ENCODE measurements around the gene RMND1. TPM values are rescaled to one million over a fixed set of nuclear protein-coding genes. Genes with fewer than 3 reads are reported as not detected.
"Not testable (repeated sequence)": the region's sequence is repeated elsewhere in the genome, so short reads cannot be mapped to it uniquely, and the experiment has no call there.

Gene RMND1
- total RNA-seq, 1 donor from 2014 or later, result 33.7 TPM

DNA sequence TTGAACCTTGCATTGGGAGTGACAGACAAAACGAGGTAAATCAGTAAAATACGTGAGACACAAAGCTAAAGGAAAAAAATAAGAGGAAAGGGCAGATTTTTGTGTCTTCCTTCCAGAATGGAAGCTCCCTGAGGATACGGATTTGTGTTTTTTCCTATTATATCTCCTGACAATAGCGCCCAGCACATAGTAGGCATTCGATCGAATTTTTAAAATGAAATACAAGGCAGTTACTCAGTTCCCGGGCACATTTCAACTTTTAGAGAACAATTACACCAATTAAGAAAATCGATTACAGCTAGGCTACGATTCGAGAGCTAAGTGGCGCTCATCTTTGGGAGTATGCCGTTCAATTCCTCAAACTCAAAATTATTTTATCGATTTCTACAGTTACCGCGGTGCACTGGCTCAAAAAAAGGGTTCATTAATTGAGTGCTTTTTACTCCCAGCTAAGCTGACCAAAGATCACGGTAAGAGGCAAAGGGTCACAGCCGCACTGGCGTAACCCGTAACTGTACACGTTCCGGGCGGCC, 443 bp downstream of the RMND1 start:
- no peak for DNase-seq

DNA sequence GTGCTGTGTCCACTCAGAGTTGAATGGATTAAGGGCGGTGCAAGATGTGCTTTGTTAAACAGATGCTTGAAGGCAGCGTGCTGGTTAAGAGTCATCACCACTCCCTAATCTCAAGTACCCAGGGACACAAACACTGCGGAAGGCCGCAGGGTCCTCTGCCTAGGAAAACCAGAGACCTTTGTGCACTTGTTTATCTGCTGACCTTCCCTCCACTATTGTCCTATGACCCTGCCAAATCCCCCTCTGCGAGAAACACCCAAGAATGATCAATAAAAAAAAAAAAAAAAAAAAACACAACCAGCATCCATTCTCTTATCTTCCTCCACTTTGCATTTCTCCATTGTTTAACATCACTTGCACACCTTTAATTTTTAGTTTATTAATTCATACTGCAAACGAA, 998 bp downstream of the RMND1 start:
- not testable (repeated sequence) for DNase-seq

DNA sequence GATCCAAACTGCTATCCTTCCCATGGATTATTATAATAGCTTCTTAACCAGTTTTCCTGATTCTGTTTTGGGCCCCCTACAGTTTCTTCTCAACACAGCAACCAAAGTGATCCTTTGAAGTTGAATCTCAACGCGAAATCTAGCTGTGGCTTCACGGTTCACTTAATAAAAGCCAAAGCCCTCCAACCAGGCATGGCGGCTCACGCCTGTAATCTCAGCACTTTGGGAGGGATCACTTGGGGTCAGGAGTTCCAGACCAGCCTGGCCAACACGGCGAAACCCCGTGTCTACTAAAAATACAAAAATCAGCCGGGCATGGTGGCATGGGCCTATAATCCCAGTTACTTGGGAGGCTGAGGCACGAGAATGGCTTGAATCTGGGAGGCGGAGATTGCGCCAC, 3.3 kb downstream of the RMND1 start:
- no peak for DNase-seq

DNA sequence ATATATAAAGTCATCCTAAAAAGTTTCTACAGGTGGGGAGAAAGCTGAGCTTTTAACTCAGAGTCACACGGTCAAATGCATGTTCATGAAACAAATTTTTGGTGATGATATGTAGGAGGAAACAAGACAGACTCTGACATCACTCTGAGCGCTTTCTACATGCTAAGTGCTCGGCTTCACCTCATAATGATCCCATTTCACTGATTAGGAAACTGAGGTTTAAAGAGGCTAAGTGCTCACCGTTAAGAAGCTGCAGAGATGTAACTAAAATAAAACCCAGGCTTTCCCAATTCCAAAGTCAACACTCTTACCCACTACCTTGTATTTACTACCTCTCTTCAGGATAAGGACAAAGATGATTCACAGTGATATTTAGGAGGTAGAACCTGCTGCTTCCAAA, 4.7 kb downstream of the RMND1 start:
- DNase-seq, result no peak

DNA sequence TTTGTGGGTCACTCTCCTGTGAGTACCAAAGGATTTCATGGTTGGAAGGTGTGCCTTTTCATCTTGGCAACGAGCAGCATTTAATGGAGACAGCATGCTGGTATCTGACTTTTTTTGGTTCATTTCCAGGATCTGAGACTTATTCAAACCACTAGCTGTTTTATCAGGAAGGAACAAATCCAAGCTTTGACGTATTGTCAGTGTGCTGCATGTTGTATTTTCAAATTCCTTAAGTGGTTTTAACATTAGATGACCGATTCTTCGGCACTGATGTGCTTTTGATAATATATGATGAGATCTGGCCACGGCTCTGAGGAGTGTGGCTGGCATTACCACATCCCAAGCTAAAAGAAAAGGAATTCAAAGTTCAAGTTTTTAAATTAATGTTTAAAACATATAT, 6.4 kb downstream of the RMND1 start:
- DNase-seq, result no peak

DNA sequence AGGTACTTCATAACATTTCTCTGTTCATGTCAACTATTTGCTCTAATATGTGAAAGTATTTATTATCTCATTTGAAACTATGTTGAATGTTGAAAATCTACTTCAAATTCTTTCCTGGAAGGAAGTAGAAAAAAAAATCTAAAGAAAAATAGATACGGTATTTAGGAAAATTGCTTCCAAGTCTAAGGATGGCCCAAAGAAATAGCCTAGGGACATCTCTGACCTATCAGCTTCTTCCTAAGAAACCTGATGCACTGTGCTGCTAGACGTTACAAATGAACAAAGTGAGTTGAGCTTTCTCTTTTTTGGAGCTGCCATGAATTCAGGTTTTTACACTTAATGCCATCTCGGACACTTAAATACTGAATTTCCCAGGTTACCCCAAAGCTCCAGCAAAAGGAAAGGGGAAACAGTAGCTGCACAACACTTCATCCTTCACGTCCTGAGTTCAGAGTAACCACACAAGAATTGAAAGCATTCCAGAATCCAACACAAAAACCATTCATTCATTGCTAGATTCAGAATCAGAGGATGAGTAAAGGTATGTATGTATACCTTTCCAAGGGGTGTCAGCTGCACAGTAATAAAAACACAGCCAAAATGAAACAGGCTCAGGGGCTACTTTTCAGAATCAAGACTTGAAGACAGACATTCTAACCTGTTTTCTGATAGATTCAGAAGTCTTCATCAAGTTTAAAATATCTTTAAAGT, 7.9 kb downstream of the RMND1 start:
- no peak for DNase-seq

DNA sequence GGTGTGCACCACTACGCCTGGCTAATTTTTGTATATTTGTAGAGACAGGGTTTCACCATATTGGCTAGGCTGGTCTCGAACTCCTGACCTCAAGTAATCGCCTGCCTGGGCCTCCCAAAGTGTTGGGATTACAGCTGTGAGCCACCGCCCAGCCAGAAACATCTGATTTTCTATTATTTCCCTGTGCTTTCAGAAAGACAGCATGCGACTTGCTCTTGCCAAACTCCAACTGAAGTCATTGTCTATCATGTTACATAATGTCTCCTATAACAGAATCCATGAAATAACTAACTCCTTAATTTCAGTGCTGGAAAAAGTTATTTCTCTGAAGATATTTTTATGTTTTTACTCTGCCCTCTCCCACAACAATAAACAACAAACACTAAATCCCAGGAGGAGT, 8.5 kb downstream of the RMND1 start:
- DNase-seq, result no peak

DNA sequence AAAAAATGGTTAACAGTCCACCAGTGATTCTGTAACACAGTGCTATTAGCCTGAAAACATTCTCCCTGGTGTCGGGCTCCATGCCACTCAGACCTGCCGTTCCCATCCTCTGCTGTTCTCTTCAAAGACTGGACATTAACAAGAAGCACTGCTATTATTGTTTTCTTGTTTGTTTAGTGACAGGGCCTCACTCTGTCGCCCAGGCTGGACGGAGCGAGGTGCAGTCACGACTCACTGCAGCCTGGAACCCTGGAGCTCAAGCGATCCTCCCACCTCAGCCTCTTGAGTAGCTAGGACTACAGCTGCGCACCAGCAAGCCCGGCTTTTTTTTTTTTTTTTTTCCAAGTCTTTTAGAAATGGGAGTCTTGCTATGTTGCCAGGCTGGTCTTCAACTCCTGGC, 9.6 kb downstream of the RMND1 start:
- DNase-seq, result no peak

DNA sequence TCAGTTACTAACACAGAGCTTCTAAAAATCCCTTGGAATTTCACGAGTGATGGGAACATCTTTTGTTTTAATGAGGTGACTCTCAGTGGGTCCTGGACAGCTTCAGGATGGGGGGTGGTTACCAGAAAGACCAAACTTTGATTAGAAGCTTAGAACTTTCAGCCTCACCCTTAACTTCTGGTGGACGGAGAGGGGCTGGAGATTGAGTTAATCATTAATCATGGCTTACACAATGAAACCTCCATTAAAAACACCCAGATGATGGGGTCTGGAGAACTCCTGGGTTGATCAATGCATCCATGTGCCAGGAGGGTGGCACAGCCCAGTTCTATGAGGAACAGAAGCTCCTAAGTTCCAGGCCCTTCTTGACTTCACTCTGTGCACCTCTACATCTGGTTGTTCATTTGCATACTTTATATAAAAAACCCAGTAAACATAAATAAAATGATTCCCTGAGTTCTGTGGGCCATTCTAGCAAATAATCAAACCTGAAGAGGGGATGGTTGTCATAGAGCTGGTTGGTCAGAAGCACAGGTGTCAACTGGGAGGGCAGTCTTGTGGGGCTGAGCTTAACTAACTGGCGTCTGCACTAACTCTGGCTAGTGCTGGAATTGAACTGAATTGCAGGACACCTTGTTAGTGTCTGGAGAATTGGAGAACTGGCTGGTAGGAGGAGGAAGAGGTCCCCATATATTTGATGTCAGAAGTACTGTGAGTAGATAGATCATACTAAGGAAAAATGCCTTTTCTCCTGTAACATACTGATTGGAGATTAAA, 10.3 kb downstream of the RMND1 start:
- DNase-seq, result no peak

DNA sequence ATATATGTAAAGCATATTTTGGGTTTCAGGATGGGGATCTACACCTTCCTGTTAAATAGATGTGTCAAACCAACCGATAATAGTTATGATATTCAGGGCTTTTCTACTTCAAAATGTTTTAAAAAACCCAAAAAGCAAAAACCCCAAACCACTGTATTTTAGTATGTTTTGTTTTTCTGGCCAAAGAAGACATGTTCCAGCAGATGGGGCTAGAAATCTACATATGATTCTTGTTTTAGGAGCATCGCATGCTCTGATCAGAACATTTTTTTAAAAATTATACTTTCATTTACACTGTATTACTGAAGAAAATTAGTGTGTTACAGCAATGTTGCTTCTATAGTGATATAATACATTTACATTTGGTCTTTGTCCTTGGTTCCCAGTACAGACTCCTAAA, 11.0 kb downstream of the RMND1 start:
- DNase-seq, result no peak

DNA sequence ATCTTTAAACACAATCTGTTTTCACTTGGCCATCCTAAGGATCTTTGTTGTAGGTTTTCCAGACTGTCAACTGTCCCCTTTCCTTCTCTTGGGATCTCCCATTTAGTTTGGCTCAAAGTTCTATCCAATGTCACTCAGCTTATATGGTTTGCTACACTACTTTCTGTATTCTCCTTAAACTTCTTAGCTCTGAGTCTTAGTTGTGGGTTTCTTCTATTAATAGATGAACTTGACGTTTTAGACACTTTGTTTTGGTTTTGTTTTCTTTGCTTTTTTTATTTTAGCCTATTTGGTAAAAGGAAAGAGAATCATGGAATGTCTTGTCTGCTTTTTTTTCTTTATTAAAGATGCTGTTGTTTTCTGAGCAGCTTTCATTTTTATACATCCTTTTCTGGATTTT, 11.4 kb downstream of the RMND1 start:
- no peak for DNase-seq

DNA sequence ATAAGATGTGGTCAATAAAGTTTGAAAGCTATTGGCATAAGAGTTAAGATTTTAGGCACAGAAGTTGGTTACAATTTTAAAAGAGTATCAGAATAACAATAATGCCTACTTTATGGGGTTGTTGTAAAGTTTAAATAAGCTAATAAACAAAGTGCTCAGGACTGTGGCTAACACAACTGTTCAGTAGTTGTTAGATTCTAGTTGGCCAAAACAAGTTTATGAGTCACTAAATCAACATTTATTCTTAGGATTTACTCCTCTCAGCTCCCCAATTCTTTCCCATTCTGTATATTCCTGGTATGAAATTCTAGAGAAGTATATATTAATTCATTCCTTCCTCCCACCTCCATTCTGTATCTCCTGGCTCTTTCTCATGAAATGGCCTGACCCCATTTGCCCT, 14.5 kb downstream of the RMND1 start:
- no peak for DNase-seq

DNA sequence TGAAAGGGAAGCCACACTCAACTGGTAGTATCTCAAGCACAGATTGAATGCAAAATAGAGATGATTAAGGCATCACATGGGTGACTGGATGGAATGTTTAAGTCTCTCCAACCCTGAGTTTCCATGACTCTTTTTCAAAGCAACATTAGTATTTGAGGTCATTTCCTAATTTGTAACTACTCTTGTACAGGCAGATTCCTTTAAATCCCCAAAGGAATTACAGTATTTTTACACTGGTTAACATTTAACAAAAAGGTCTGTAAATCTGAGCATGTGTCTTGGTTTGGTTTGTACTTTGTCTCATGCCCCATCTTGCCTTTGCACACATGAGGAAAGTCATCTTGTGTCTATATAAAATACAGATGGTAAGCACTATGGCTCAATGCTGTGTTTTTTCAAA, 15.1 kb downstream of the RMND1 start:
- no peak for DNase-seq

DNA sequence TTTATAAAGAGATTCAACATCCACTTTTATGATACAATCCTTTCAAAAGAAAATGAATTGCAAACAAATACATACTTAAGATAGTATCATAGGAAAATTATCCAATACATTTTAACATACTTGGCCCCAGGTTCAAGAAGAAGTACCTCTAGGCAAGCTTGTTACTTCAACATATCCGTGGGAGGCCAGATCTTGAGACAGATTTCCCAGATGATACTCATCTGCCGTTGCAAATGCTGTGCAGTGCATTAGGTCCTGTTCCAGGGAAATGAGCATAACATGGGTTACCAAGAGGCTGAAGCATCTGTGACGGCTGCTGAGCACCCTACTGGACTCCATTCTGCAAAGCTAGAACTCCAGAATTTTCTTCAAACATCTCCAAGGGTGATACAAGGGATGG, 15.6 kb downstream of the RMND1 start:
- no peak for DNase-seq

DNA sequence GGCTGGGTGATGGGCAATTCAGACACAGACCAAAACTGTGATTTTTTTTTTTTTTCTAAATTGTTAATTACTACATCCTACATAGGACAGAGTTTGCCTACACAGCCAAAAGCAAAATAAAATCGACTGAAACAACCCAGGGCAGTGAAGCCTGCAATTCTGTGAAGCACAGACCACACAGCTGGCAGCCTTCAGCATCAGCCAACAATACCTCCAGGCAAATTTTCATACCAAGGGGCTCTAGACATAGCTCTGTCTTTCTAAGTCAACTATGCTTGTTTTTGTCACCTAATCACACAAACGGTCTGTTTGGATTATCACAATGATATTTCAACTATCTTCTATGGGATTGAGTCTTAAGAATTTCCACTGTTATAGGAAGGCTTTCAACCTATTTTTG, 17.6 kb downstream of the RMND1 start:
- DNase-seq, result no peak

DNA sequence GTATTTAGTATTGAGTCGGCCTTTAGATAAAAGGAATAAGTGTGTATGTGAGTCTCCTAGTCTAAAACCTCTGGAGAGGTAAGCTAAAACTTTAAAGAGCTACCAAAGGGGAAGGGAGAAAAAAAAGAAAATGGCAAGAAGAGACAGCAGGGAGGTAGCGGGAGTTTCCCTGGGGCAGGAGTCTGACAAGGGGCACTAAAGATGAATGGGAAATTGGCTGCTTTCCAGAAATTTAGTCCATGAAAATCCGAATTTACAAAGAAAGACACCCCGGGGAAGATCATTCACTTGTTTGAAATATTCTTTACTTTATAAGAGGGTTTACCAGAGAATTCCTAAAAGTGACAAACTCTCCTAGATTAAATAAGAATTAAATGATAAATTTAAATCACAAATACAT, 19.3 kb downstream of the RMND1 start:
- DNase-seq, result no peak

DNA sequence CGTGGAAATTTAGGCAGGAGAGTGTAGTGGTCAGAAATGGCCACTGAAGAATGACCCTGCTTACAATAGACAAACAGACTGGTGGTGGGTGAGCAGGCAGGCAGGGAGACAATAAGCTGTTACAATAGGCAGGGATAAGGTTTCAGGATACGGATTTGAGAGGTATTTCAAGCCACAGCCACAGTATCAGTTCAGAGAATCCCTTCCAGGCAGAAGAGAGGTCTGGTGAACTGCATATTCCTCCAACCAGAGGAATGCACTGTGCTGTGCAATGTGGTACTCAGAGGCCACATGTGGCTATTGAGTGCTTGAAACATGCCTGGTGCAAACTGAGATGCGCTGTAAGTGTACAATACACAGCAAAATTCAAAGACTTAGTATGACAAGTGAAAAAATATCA, 20.6 kb downstream of the RMND1 start:
- no peak for DNase-seq

DNA sequence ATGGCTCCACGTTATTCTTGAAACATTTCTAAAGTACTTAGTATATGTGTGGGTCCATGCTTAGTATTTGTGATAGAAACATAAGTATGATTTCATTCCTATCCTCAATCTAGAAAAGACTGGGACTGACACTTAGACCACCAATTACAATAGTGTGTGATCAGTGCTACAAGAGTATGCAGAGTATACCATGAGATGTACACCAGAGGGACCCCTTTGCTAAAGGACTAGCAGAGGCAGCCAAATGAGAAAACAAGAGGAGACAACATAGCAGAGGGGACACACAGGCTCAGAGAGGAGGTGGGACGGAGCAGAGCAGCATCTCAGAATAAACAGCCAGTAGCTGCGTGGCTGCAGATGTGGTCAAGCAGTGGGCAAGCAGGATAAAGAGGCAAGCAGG, 21.0 kb downstream of the RMND1 start:
- DNase-seq, result no peak

DNA sequence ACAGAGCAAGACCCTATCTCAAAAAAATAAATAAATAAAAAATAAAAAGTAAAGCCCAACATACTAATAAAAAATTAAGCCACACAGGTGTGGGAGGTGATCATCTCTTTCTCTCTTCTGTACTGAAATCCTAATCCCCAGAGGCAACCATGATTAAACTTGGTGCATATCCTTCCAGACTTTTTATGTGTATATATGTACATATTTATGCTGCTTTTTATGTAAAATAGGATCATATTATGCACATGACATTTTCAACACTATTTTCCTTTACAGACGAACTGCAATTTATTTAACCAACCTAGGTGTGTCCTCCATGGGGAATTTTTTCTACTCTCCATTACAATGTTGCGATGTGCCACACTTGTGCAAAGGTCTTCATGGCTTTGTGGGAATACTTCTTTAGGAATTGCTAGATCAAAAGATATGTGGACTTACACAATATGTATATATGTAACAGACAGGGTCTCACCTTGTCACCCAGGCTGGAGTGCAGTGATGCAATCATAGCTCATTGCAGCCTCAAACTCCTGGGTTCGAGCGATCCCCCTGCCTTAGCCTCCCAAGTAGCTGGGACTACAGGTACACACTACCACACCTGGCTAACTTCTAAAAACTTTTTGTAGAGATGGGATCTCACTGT, 23.7 kb downstream of the RMND1 start:
- no peak for DNase-seq

DNA sequence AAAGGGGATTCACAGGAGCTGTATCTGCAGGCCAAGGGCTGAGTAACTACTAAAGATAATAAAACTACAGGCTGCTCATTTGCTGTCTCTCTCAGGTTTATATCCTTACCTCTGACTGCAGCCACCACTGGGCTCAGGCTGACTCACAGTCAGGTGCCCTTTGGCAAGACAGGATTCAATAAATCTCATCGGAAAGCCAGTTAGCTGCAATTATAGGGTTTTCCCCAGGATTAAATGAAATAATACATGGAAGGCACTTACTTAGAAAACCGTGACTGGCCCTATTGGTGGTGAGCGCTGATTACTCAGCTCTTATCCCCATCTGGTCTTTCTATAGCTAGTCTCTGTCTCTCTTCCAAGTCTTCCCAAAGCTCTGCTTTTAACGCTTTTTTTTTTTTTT, 26.4 kb downstream of the RMND1 start:
- no peak for DNase-seq

DNA sequence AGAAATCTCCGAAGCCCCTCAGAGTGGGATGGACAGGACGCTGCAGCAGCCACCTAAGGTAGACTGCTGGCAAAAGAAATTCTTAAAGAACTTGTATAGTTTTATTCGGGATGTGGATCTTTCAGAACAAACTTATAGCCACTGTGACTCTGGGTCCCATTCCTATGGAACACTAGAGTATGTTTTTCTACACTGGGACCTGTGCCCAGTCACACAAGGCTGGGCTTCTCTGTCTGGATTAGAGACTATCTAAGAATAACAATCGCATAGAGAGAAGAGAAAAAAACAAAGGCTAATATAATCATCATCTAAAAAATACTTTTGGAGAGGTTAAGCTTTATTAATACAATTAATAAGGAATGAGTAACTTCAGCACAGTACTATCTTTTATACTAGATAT, 28.9 kb downstream of the RMND1 start:
- DNase-seq, result no peak

DNA sequence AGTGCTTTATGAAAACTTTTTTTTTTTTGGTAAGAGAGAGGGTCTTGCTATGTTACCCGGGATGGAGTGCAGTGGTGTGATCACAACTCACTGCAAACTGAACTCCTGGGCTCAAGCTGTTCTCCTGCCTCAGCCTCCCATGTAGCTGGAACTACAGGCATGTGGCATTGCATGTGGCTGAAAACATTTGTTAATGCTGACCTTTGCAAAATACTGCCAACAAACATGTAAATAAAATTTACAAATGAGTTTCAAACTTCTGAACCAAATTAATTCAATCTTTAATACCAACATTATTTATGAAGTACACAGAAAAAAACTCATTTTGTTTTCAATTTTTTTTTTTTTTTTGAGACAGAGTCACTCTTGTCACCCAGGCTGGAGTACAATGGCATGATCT, 34.4 kb downstream of the RMND1 start:
- DNase-seq, result no peak

DNA sequence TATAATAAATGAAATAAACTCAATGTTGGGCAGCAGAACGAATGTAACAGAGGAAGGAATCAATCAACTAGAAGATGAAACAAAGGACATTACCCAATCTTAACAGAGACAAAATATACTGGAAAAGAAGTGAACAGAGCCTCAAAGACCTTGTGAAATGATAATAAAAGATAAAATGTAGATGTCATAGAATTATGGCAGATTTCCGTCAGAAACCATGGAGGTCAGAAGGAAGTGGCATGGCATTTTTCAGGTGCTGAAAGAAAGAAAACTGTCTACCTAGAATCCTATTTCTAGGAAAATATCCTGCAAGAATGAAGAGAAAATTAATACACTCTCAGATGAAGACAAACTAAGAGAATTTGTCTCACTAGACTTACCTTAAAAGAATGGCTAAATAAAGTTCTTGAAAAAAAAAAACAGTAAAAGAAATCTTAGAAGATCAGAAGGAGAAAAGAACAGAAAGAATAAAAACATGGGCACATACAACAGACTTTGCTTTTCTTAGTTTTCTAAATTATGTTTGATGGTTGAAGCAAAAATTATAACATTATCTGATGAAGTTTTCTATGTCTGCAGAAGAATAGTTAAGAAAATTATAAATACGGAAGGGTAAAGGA, 37.2 kb downstream of the RMND1 start:
- no peak for DNase-seq

All from occipital lobe (tissue), 2 donors.